Fibroblast of lung (primary cell): ENCODE measurements around the gene DLX4. TPM values are rescaled to one million over a fixed set of nuclear protein-coding genes. Genes with fewer than 3 reads are reported as not detected.

Experiments used
- DNase-seq, 2 donors: peaks; one replicate each; pipeline versions ENCODE4 v3.0.0 to v3.0.0-alpha.2; 2010; ENCODE audit warnings: low read depth in 2 of 2
- H2AFZ ChIP-seq: 2 replicates; pipeline ENCODE4 v1.5.1; 2012; ENCODE audit warnings: low read length, control low read depth, inconsistent platforms
- H3K27ac ChIP-seq: 2 replicates; pipeline ENCODE4 v1.5.1; 2011; ENCODE audit warnings: low read length, control low read depth; ENCODE audit not compliant: insufficient read depth
- H3K27me3 ChIP-seq: 2 replicates; pipeline ENCODE4 v1.5.1; 2011; ENCODE audit warnings: mild to moderate bottlenecking, low read length; ENCODE audit not compliant: control insufficient read depth, insufficient read depth
- H3K36me3 ChIP-seq: 2 replicates; pipeline ENCODE4 v1.5.1; 2011; ENCODE audit warnings: low read length; ENCODE audit not compliant: control insufficient read depth, insufficient read depth
- H3K4me1 ChIP-seq: 2 replicates; pipeline ENCODE4 v1.5.1; 2011; ENCODE audit warnings: low read length; ENCODE audit not compliant: control insufficient read depth, insufficient read depth; ENCODE audit errors: extremely low read depth
- H3K4me2 ChIP-seq: 2 replicates; pipeline ENCODE4 v1.5.1; 2011; ENCODE audit warnings: low read length, control low read depth; ENCODE audit not compliant: insufficient read depth; ENCODE audit errors: extremely low read depth
- H3K4me3 ChIP-seq, 4 experiments: fragments of 200-600 bp in 1 of 4; sonication (generic) in 1 of 4; replicated peaks in 1 of 4; 2 replicates each; pipeline ENCODE4 v1.5.1; 2011 to 2016; ENCODE audit warnings: low read length in 4 of 4, low read depth in 3 of 4, mild to moderate bottlenecking in 3 of 4, control low read depth in 2 of 4, inconsistent platforms in 1 of 4, mixed read lengths in 1 of 4; ENCODE audit not compliant: insufficient read depth in 1 of 4; ENCODE audit errors: control extremely low read depth in 1 of 4
- H3K79me2 ChIP-seq: 2 replicates; pipeline ENCODE4 v1.5.1; 2012; ENCODE audit warnings: mild to moderate bottlenecking, low read length, inconsistent platforms; ENCODE audit not compliant: control insufficient read depth, insufficient read depth
- H3K9ac ChIP-seq: 2 replicates; pipeline ENCODE4 v1.5.1; 2011; ENCODE audit warnings: mild to moderate bottlenecking, low read length, control low read depth; ENCODE audit not compliant: insufficient read depth
- H3K9me3 ChIP-seq: 2 replicates; pipeline ENCODE4 v1.5.1; 2012; ENCODE audit warnings: low read depth, low read length; ENCODE audit not compliant: control insufficient read depth, insufficient read depth
- H4K20me1 ChIP-seq: 2 replicates; pipeline ENCODE4 v1.5.1; 2011; ENCODE audit warnings: low read length; ENCODE audit not compliant: control insufficient read depth, insufficient read depth; ENCODE audit errors: extremely low read depth
- EZH2 ChIP-seq: IDR thresholded peaks from 2 replicates; pipeline ENCODE4 v1.5.1; 2012; ENCODE audit warnings: low read length, control low read depth, mild to moderate bottlenecking; ENCODE audit errors: missing control alignments
- polyA plus RNA-seq, 2 donors: library from polyadenylated mRNA; depleted of rRNA in 1 of 2; stranded (reverse) in 1 of 2; unstranded in 1 of 2; fragments of >200 nt; gene quantifications; 2 replicates each; pipeline ENCODE4 v1.2.1, GENCODE V29; 2011 to 2012; ENCODE audit warnings: missing spikeins in 1 of 2
- total RNA-seq: library from RNA; depleted of rRNA; stranded (reverse); fragments of >200 nt; gene quantifications from 2 replicates; pipeline ENCODE4 v1.2.1, GENCODE V29; 2014
- TF ChIP-seq, protein P1 (sequence below), 2 donors: IDR thresholded peaks in 1 of 2; conservative IDR thresholded peaks in 1 of 2; 1 replicate in 1 of 2; 2 replicates in 1 of 2; pipeline ENCODE4 v1.5.1; 2011 to 2012; ENCODE audit warnings: low read length in 2 of 2, control low read depth in 1 of 2, inconsistent platforms in 1 of 2, low read depth in 1 of 2, mild to moderate bottlenecking in 1 of 2

The DLX4 gene
- total and polyA plus RNA-seq, 2 donors (not counting 1 experiment from before 2014, with no cell fraction given): not detected

DNA sequence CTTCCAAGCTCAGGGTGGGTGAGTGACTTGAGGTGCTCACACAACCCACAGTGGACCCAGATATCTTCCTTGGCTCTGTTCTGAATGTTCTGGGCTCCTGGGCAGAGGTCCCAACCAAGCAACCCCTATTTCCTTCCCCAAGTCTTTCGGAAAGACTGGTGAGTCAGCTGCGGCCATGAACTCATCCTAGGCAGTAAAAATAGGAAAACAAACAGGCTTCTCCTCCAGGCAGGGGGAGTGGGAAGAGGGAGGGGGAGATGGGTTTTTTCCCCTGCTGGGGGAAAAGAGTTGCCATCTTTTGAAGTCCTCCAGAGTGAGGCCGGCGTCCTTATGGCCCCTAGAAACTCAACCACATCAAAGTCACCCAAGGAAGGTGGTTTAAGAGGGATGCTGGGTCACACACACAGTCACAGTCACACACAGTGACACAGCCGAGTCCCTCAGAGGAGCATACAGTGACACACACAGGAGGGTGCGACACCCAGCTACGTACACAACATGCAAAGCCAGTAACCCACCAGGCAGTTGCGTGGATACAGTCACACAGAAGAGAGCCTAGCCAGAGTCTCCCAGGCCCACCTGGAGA lies 16.0 kb upstream of the DLX4 start:
- no peak overlapping the region for H3K27ac ChIP-seq
- no peak overlapping the region for H3K9ac ChIP-seq
- no peaks in the 10 kb centered on the region for H4K20me1 ChIP-seq
- H3K4me1 ChIP-seq: no peaks in the 10 kb centered on the region
- no peak overlapping the region for H2AFZ ChIP-seq
- DNase-seq: peak in 1 of 2 donors; percentile 36
- H3K9me3 ChIP-seq: no peaks in the 10 kb centered on the region
- TF ChIP-seq EZH2: no peak
- TF ChIP-seq, protein P1, sequence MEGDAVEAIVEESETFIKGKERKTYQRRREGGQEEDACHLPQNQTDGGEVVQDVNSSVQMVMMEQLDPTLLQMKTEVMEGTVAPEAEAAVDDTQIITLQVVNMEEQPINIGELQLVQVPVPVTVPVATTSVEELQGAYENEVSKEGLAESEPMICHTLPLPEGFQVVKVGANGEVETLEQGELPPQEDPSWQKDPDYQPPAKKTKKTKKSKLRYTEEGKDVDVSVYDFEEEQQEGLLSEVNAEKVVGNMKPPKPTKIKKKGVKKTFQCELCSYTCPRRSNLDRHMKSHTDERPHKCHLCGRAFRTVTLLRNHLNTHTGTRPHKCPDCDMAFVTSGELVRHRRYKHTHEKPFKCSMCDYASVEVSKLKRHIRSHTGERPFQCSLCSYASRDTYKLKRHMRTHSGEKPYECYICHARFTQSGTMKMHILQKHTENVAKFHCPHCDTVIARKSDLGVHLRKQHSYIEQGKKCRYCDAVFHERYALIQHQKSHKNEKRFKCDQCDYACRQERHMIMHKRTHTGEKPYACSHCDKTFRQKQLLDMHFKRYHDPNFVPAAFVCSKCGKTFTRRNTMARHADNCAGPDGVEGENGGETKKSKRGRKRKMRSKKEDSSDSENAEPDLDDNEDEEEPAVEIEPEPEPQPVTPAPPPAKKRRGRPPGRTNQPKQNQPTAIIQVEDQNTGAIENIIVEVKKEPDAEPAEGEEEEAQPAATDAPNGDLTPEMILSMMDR (conservative IDR thresholded peaks at IDR 0.05 in 1 of 2, IDR thresholded peaks at IDR 0.05 in 1 of 2; ENCODE audit: low read depth in 1 of 2, low read length in 2 of 2): no peak
- H3K36me3 ChIP-seq: no peaks in the 10 kb centered on the region
- peaks cover 21% of the 10 kb centered on the region for H3K27me3 ChIP-seq
- no peak overlapping the region for H3K4me3 ChIP-seq
- H3K4me2 ChIP-seq: no peak overlapping the region
- H3K79me2 ChIP-seq: no peaks in the 10 kb centered on the region

DNA sequence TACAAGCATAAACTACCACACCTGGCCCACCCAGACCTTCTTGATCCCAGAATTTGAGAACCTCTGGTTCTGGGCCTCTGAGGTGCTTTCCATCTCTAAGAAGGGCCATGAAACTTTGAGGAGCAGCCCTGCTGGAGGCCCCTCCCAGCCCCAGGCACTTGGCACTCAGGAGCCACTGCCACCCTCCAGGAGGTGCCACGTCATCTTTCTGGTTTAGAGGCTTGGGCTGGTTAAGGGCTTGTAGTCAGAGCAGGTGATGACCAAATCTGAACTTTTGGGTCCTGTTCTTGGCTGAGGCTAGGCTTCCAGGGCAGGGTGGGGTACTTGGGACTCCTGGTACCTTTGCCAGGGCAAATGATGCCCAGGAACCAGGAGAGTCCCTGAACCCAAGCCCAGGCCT lies 13.8 kb upstream of the DLX4 start:
- Histone ChIP-seq H3K4me3 (no peak overlapping the region), H4K20me1 (no peaks in the 10 kb centered on the region), H3K27ac (no peak overlapping the region), H2AFZ (no peak overlapping the region), H3K9ac (no peak overlapping the region), H3K36me3 (no peaks in the 10 kb centered on the region), H3K79me2 (no peaks in the 10 kb centered on the region), H3K9me3 (no peaks in the 10 kb centered on the region), H3K4me2 (no peak overlapping the region), H3K27me3 (peaks cover 18% of the 10 kb centered on the region), H3K4me1 (no peaks in the 10 kb centered on the region)
- DNase-seq: no peak
- no peak for TF ChIP-seq EZH2
- TF ChIP-seq, protein P1 (conservative IDR thresholded peaks at IDR 0.05 in 1 of 2, IDR thresholded peaks at IDR 0.05 in 1 of 2; ENCODE audit: low read depth in 1 of 2, low read length in 2 of 2): no peak

DNA sequence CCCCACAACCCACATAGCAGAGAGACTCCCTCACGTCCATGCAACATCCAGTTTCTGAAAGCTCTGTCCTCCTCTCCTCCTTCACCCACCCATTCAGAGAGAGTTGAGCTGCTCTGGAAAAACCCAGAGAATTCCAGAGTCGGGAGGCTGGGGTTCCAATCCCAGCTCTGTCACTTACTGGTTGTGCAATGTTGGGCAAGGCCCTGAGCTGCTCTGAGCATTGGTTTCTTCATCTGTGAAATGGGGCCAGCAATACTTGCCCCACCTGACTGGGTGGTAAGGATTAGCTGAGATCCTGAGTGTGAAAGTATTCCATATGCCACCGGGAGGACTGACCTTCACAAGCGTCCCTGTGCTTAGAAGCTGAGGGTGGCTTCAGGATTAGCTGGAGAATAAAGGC lies 12.2 kb upstream of the DLX4 start:
- Histone ChIP-seq H3K4me3 (no peak overlapping the region), H3K9me3 (no peaks in the 10 kb centered on the region), H3K79me2 (no peaks in the 10 kb centered on the region), H3K4me1 (no peaks in the 10 kb centered on the region), H2AFZ (no peak overlapping the region), H3K4me2 (no peak overlapping the region), H3K36me3 (no peaks in the 10 kb centered on the region), H4K20me1 (no peaks in the 10 kb centered on the region), H3K27ac (no peak overlapping the region), H3K9ac (no peak overlapping the region), H3K27me3 (peaks cover 18% of the 10 kb centered on the region)
- TF ChIP-seq, protein P1 (conservative IDR thresholded peaks at IDR 0.05 in 1 of 2, IDR thresholded peaks at IDR 0.05 in 1 of 2; ENCODE audit: low read depth in 1 of 2, low read length in 2 of 2): no peak
- TF ChIP-seq EZH2: no peak
- no peak for DNase-seq
